Prostate gland (tissue), 2 donors: ENCODE data around the gene SUCLG2. TPM values are rescaled to one million over a fixed set of nuclear protein-coding genes. Genes with fewer than 3 reads are reported as not detected.

Experiments
- DNase-seq: peaks from one replicate; pipeline ENCODE4 v3.0.0-alpha.2; 2019; ENCODE audit warnings: low spot score
- H3K27ac ChIP-seq, 2 donors: fragments of 200-600 bp; sonication (generic); 2 replicates each; pipeline ENCODE4 v1.5.1; 2017 to 2019
- H3K27me3 ChIP-seq: fragments of 200-600 bp; sonication (generic); replicated peaks from 2 replicates; pipeline ENCODE4 v1.5.1; 2019; ENCODE audit not compliant: insufficient read depth
- H3K36me3 ChIP-seq, 2 donors: fragments of 200-600 bp; sonication (generic); 1 replicate in 1 of 2; 2 replicates in 1 of 2; pipeline versions ENCODE4 v1.5.1 to v1.8.1; 2017 to 2019
- H3K4me1 ChIP-seq: fragments of 200-600 bp; sonication (generic); replicated peaks from 2 replicates; pipeline ENCODE4 v1.5.1; 2019
- H3K4me3 ChIP-seq, 2 donors: fragments of 200-600 bp; sonication (generic); 2 replicates each; pipeline ENCODE4 v1.5.1; 2017 to 2019
- H3K9me3 ChIP-seq: fragments of 200-600 bp; sonication (generic); 2 replicates; pipeline ENCODE4 v1.5.1; 2017
- POLR2A ChIP-seq: fragments of 450-650 bp; IDR thresholded peaks from one replicate; pipeline ENCODE4 v1.6.1; 2016; ENCODE audit warnings: antibody characterized with exemption, mild to moderate bottlenecking
- POLR2AphosphoS5 ChIP-seq: sonication (generic); formaldehyde crosslinking; IDR thresholded peaks from one replicate; pipeline ENCODE4 v1.6.1; 2017; ENCODE audit warnings: antibody characterized with exemption
- WGBS: methylation state at CpG from one replicate; pipeline ENCODE4 v1.1.5; 2018; 5-methylcytosine and 5-hydroxymethylcytosine counted together
- intact Hi-C: fragments of 100-400 bp; cut with DNase I; formaldehyde crosslinking; loops from one replicate; pipeline ENCODE4 v1.14.2; 2022
- total RNA-seq, 2 donors: library from RNA; depleted of rRNA; stranded (reverse); fragments of >200 nt; gene quantifications; one replicate each; pipeline ENCODE4 v1.1.0, GENCODE V29; 2016
- TF ChIP-seq, protein P1 (sequence below), 4 experiments: fragments of 200-600 bp in 2 of 4; fragments of 450-650 bp in 2 of 4; sonication (generic) in 2 of 4; IDR thresholded peaks; 1 replicate in 3 of 4; 2 replicates in 1 of 4; pipeline ENCODE4 v1.5.1; 2016 to 2019; ENCODE audit warnings: antibody characterized with exemption in 4 of 4, mild to moderate bottlenecking in 2 of 4, moderate library complexity in 2 of 4

The SUCLG2 gene
- total RNA-seq, 2 donors from 2014 or later: 33.2 to 65.4 TPM

DNA sequence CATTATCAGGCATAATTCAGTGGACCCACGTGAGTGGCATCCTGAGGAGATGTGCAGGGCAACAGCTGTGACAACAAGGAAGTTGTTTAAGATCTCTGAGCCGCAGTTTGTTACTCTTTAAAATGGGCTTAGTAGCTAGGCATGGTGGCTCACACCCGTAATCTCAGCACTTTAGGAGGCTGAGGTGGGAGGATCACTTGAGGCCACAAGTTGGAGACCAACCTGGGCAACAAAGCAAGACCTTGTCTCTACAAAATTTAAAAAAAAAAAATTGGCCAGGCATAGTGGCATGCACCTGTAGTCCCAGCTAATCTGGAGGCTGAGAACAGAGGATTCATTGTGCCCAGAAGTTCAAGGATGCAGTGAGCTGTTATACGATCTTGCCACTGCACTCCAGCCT, 12.2 kb downstream of the SUCLG2 start:
- WGBS: 93% methylated on average over 4 of the region's 4 CpGs
- Histone ChIP-seq H3K36me3 (no peaks in the 10 kb centered on the region), H3K9me3 (no peaks in the 10 kb centered on the region), H3K27me3 (no peaks in the 10 kb centered on the region), H3K4me3 (no peak overlapping the region), H3K27ac (no peak overlapping the region), H3K4me1 (no peaks in the 10 kb centered on the region)
- no peak for DNase-seq
- intact Hi-C loops: no loop called here
- TF ChIP-seq POLR2A: no peak
- TF ChIP-seq, protein P1, sequence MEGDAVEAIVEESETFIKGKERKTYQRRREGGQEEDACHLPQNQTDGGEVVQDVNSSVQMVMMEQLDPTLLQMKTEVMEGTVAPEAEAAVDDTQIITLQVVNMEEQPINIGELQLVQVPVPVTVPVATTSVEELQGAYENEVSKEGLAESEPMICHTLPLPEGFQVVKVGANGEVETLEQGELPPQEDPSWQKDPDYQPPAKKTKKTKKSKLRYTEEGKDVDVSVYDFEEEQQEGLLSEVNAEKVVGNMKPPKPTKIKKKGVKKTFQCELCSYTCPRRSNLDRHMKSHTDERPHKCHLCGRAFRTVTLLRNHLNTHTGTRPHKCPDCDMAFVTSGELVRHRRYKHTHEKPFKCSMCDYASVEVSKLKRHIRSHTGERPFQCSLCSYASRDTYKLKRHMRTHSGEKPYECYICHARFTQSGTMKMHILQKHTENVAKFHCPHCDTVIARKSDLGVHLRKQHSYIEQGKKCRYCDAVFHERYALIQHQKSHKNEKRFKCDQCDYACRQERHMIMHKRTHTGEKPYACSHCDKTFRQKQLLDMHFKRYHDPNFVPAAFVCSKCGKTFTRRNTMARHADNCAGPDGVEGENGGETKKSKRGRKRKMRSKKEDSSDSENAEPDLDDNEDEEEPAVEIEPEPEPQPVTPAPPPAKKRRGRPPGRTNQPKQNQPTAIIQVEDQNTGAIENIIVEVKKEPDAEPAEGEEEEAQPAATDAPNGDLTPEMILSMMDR (IDR thresholded peaks at IDR 0.05): no peak
- TF ChIP-seq POLR2AphosphoS5: no peak

DNA sequence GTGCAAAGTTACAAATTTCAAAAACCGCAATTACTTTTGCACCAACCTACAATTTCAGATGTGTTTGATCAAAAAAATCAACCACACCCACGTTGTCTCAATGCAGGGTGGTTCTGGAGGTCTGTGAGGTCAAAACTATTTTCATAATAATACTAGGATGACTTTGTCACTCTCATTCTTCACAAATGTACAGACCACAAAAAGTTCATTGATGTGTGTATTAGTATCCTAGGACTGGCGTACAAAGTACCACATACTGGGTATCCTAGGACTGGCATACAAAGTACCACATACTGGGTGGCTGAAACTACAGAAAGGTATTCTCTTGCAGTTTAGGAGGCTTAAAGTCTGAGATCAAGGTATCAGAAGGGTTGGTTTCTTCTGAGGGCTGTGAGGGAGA, 13.0 kb downstream of the SUCLG2 start:
- WGBS: 94% methylated on average over 3 of the region's 3 CpGs

DNA sequence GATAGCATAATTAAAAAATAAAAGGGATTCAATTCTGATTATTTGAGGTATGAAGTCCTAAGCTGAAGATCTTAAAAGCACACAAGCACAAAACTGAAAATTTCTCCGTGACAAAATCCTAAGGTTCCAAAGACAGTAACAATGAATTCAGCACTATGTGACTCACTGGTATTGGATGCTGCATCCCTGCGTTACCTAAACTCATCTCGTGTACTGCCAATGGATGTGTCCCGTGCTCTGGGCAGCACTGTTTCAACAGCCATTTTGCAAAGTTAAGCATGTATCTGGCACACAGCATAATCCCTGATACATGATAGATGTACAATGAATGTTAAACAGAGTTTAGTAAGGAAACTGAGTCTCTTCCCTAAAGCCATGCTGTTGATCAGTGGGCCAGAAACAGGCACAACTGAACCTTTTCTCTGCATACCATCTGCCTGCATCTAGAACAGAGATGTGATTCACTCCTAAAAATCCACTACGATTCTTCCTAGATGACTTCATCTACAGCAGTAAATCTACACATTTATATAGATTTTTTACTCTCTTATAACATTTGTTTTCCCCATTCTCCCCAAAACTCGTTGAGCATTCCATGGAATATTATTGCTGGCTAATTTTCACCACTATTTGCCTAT, 14.3 kb downstream of the SUCLG2 start:
- H3K27ac ChIP-seq: no peak overlapping the region
- TF ChIP-seq, protein P1 (IDR thresholded peaks at IDR 0.05): no peak
- no peak for TF ChIP-seq POLR2AphosphoS5
- no peak for TF ChIP-seq POLR2A
- no peaks in the 10 kb centered on the region for H3K27me3 ChIP-seq
- intact Hi-C loops: no loop called here
- no peaks in the 10 kb centered on the region for H3K4me1 ChIP-seq
- 96% methylated on average over 6 of the region's 6 CpGs for WGBS
- H3K4me3 ChIP-seq: no peak overlapping the region
- no peaks in the 10 kb centered on the region for H3K9me3 ChIP-seq
- H3K36me3 ChIP-seq: no peaks in the 10 kb centered on the region
- DNase-seq: no peak

More for the DNA sequence above, 13.0 kb downstream of the SUCLG2 start:
- no peaks in the 10 kb centered on the region for H3K36me3 ChIP-seq
- intact Hi-C loops: no loop called here
- DNase-seq: no peak
- no peak for TF ChIP-seq POLR2A
- TF ChIP-seq, protein P1 (IDR thresholded peaks at IDR 0.05): no peak
- no peak for TF ChIP-seq POLR2AphosphoS5
- no peaks in the 10 kb centered on the region for H3K4me1 ChIP-seq
- no peak overlapping the region for H3K4me3 ChIP-seq
- no peaks in the 10 kb centered on the region for H3K27me3 ChIP-seq
- H3K9me3 ChIP-seq: no peaks in the 10 kb centered on the region
- no peak overlapping the region for H3K27ac ChIP-seq

DNA sequence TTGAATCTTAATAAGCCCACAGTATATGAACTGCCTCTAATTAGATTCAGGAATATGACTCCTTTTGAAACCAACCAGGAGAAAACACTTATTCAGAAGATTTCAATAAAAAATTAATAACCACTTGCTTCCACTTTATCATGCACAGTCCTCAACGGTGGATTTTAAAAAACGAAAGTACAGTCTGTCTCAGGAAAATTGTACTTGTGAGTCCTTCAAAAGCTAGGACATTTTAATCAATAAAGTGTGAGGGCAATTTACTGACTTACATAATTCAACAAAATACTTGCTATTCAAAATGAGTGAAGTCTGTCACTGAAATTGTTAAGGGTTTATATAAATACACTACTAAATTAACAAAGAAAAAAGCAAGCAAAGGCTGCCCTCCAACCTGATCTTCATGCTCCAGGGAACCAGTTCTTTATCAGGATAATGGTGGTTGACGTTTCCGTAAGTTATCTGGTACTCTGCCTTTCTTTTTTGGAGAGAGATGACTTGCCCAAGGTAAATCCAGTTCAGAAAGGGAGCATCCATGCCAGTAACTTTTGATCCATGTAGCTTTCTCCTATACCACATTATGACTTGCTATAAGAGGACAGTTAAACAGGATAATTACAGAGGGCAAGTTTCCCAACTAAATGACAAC, 17.0 kb downstream of the SUCLG2 start:
- no peak for TF ChIP-seq POLR2AphosphoS5
- TF ChIP-seq POLR2A: no peak
- TF ChIP-seq, protein P1 (IDR thresholded peaks at IDR 0.05): no peak
- no peaks in the 10 kb centered on the region for H3K36me3 ChIP-seq

DNA sequence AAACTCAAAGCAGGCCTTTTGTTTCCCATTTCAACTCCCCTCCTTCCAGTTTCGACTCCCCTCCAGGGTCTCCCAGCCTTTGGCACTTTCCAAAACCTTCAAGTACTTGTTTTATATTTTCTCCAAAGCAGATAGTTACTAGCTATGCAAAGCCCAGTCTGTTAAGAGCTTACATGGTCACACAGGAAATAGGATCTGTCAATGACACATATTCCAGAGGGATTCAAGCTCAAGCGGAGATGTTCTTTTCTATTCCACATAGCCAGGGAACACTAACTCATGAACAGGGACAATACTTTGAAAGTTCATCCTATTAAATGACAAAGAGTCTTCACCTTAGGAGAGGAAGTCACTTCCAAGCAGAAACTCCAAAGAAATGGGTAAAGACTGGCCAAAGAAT, 18.6 kb downstream of the SUCLG2 start:
- TF ChIP-seq POLR2AphosphoS5: no peak
- TF ChIP-seq POLR2A: no peak
- TF ChIP-seq, protein P1 (IDR thresholded peaks at IDR 0.05): no peak
- Histone ChIP-seq H3K4me3 (no peak overlapping the region), H3K27me3 (no peaks in the 10 kb centered on the region), H3K4me1 (no peaks in the 10 kb centered on the region), H3K27ac (no peak overlapping the region), H3K9me3 (no peaks in the 10 kb centered on the region), H3K36me3 (no peaks in the 10 kb centered on the region)
- WGBS: 92% methylated on average over 2 of the region's 2 CpGs
- no peak for DNase-seq
- intact Hi-C loops: no loop called here

More for the DNA sequence above, 17.0 kb downstream of the SUCLG2 start:
- Histone ChIP-seq H3K27me3 (no peaks in the 10 kb centered on the region), H3K4me3 (no peak overlapping the region), H3K4me1 (no peaks in the 10 kb centered on the region), H3K9me3 (no peaks in the 10 kb centered on the region), H3K27ac (no peak overlapping the region)
- DNase-seq: no peak
- WGBS: 81% methylated on average over 4 of the region's 4 CpGs
- intact Hi-C loops: no loop called here
